Colonic mucosa (tissue), 4 donors: ENCODE measurements around the gene BBX. TPM values are rescaled to one million over a fixed set of nuclear protein-coding genes. Genes with fewer than 3 reads are reported as not detected.
A peak's percentile ranks its signal among the peaks of the same experiment; 100 is the strongest.

Source experiments
- DNase-seq: peaks from one replicate; pipeline ENCODE4 v3.0.0-alpha.2; 2020
- H3K27ac ChIP-seq: fragments of 200-600 bp; one replicate; pipeline ENCODE4 v1.8.0; 2021
- H3K27me3 ChIP-seq: fragments of 200-600 bp; one replicate; pipeline ENCODE4 v1.8.0; 2021
- H3K36me3 ChIP-seq: fragments of 200-600 bp; one replicate; pipeline ENCODE4 v1.8.0; 2021
- H3K4me1 ChIP-seq: fragments of 200-600 bp; one replicate; pipeline ENCODE4 v1.8.0; 2021; ENCODE audit warnings: mild to moderate bottlenecking
- H3K4me3 ChIP-seq: fragments of 200-600 bp; one replicate; pipeline ENCODE4 v1.8.0; 2021
- H3K9ac ChIP-seq, 2 donors: one replicate each; pipeline ENCODE4 v1.7.0; 2013; ENCODE audit warnings: control low read depth in 2 of 2, low read depth in 2 of 2, low read length in 2 of 2
- H3K9me3 ChIP-seq: fragments of 200-600 bp; one replicate; pipeline ENCODE4 v1.8.0; 2021
- intact Hi-C: fragments of 100-400 bp; cut with DNase I; formaldehyde crosslinking; loops from one replicate; pipeline ENCODE4 v1.14.1; 2022
- total RNA-seq, 2 donors: library from RNA; stranded (reverse); fragmentation: NEBNext Ultra II Directional in 1 of 2; extraction: Animal tissue kit (Norgen Biotek cat#: 25700) in 1 of 2; gene quantifications; one replicate each; pipeline ENCODE4 v1.2.1, GENCODE V29; 2021
- TF ChIP-seq, protein P1 (sequence below): fragments of 200-600 bp; IDR thresholded peaks from one replicate; pipeline ENCODE4 v1.8.0; 2022; ENCODE audit warnings: antibody characterized with exemption, mild to moderate bottlenecking
- donor health status: healthy.
- donor health status: DM: no; HTN: no; CAD: no.
- donor health status: DM: no; HTN: no; CAD: no.

BBX gene
- total RNA-seq, 2 donors from 2014 or later, result 21.5 to 44.3 TPM

- peak overlapping the region; percentile 9 to 69 for H3K9ac ChIP-seq
- TF ChIP-seq, protein P1, sequence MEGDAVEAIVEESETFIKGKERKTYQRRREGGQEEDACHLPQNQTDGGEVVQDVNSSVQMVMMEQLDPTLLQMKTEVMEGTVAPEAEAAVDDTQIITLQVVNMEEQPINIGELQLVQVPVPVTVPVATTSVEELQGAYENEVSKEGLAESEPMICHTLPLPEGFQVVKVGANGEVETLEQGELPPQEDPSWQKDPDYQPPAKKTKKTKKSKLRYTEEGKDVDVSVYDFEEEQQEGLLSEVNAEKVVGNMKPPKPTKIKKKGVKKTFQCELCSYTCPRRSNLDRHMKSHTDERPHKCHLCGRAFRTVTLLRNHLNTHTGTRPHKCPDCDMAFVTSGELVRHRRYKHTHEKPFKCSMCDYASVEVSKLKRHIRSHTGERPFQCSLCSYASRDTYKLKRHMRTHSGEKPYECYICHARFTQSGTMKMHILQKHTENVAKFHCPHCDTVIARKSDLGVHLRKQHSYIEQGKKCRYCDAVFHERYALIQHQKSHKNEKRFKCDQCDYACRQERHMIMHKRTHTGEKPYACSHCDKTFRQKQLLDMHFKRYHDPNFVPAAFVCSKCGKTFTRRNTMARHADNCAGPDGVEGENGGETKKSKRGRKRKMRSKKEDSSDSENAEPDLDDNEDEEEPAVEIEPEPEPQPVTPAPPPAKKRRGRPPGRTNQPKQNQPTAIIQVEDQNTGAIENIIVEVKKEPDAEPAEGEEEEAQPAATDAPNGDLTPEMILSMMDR, result no peak
- no peaks in the 10 kb centered on the region for H3K27me3 ChIP-seq
- H3K27ac ChIP-seq, result peak overlapping the region; percentile 40
- peak; percentile 68 for DNase-seq
- no peaks in the 10 kb centered on the region for H3K4me1 ChIP-seq
- H3K9me3 ChIP-seq, result no peaks in the 10 kb centered on the region
- H3K4me3 ChIP-seq, result peak overlapping the region; percentile 14
- intact Hi-C loops, result no loop called here
- H3K36me3 ChIP-seq, result no peaks in the 10 kb centered on the region
Observed at GRCh38 chr3:107598926-107599771, 76.4 kb downstream of the BBX start.

DNA sequence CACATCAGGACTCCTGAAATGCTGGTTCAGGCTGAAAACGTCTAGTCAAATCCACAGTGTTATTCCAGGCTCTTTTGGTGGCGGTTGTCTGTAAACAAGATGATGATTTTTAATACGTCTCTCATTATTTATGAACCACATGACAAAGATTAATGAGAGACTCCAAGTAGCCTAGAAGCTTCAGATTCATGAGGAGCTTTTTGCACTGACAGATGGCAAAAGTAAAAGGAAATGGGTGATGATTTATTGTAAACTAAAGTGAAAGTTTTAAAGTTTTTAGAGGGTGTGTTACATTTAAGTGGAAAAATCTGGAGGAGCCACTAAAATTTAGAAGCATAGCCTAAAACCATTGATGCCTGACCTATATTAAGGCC lies 77.0 kb downstream of the BBX start:
- TF ChIP-seq, protein P1, result no peak
- peak overlapping the region; percentile 9 to 69 for H3K9ac ChIP-seq
- H3K27ac ChIP-seq, result peak overlapping the region; percentile 40
- no peaks in the 10 kb centered on the region for H3K27me3 ChIP-seq
- DNase-seq, result no peak
- H3K9me3 ChIP-seq, result no peaks in the 10 kb centered on the region
- H3K36me3 ChIP-seq, result no peaks in the 10 kb centered on the region
- no peaks in the 10 kb centered on the region for H3K4me1 ChIP-seq
- H3K4me3 ChIP-seq, result peak overlapping the region; percentile 14
- intact Hi-C loops, result no loop called here

- Histone ChIP-seq H3K9ac (no peak overlapping the region), H3K27ac (no peak overlapping the region), H3K27me3 (no peaks in the 10 kb centered on the region), H3K4me1 (no peaks in the 10 kb centered on the region), H3K36me3 (no peaks in the 10 kb centered on the region), H3K4me3 (no peak overlapping the region), H3K9me3 (no peaks in the 10 kb centered on the region)
- TF ChIP-seq, protein P1, result no peak
- intact Hi-C loops, result no loop called here
- DNase-seq, result no peak
Observed at GRCh38 chr3:107600780-107601179, 78.0 kb downstream of the BBX start.

DNA sequence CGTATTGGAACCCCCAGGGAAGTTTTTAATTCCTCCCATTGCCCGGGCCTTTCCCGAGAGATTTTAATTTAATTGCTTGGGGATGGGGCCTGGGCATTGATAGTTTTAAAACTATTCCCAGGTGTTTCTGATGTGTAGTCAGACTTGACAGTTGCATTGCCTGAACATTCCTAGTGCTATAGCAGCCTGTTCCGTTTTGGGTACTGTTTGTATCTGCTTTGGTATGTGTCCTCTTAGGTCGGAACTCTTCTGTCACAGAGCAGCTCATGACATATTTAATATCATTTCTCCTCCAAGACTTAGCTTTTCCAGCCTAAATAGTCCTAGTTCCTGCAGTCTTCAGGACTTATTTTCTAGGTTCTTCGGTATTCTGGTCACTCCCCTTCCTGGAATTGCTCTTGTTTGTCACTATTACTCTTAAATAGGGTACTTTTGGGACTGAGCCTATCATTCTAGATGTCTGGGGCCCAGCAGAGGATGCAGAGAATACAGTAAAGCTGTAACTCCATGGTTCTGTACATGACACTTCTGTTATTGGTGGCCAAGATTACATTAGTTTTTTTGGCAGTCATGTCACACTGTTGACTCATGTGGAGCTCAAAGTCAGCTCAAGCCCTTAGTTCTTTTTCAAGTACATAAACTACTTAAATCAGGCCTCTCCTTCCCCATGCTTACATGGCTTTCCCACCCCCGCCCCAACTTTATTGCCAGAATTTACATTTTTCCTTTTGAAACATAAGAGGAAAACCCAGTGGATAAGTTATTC lies 81.5 kb downstream of the BBX start:
- DNase-seq, result no peak
- intact Hi-C loops, result no loop called here
- Histone ChIP-seq H3K9me3 (no peaks in the 10 kb centered on the region), H3K27me3 (no peaks in the 10 kb centered on the region), H3K36me3 (no peaks in the 10 kb centered on the region), H3K4me3 (no peak overlapping the region), H3K9ac (no peak overlapping the region), H3K27ac (no peak overlapping the region), H3K4me1 (no peaks in the 10 kb centered on the region)
- TF ChIP-seq, protein P1, result no peak

- no peak for DNase-seq
- no peaks in the 10 kb centered on the region for H3K9me3 ChIP-seq
- no peak overlapping the region for H3K9ac ChIP-seq
- no peak overlapping the region for H3K4me3 ChIP-seq
- no peaks in the 10 kb centered on the region for H3K4me1 ChIP-seq
- no peak overlapping the region for H3K27ac ChIP-seq
- intact Hi-C loops, result no loop called here
- no peaks in the 10 kb centered on the region for H3K36me3 ChIP-seq
- H3K27me3 ChIP-seq, result no peaks in the 10 kb centered on the region
- TF ChIP-seq, protein P1, result no peak
Observed at GRCh38 chr3:107611775-107612469, 89.2 kb downstream of the BBX start.
